Upper lobe of left lung (tissue), 4 donors: Measurements from ENCODE around the gene TIGD4.

ENCODE experiments used
- EP300 ChIP-seq, 4 donors: sonication (generic); formaldehyde crosslinking; IDR thresholded peaks; one replicate each; pipeline ENCODE4 v1.5.1; 2017; ENCODE audit warnings: antibody characterized with exemption in 4 of 4, control low read depth in 2 of 4
- POLR2A ChIP-seq, 4 donors: fragments of 450-650 bp; IDR thresholded peaks; one replicate each; pipeline ENCODE4 v1.5.1; 2016 to 2017; ENCODE audit warnings: antibody characterized with exemption in 4 of 4, mild to moderate bottlenecking in 2 of 4
- POLR2AphosphoS5 ChIP-seq, 2 donors: sonication (generic); formaldehyde crosslinking; IDR thresholded peaks; one replicate each; pipeline ENCODE4 v1.5.1; 2017; ENCODE audit warnings: antibody characterized with exemption in 2 of 2
- TF ChIP-seq, protein P1 (sequence below), 6 experiments: fragments of 450-650 bp in 4 of 6; fragments of 200-600 bp in 2 of 6; sonication (generic) in 2 of 6; IDR thresholded peaks; one replicate each; pipeline ENCODE4 v1.5.1; 2016 to 2019; ENCODE audit warnings: antibody characterized with exemption in 6 of 6

- TF ChIP-seq POLR2A (IDR thresholded peaks at IDR 0.05), result no peak
- TF ChIP-seq, protein P1, sequence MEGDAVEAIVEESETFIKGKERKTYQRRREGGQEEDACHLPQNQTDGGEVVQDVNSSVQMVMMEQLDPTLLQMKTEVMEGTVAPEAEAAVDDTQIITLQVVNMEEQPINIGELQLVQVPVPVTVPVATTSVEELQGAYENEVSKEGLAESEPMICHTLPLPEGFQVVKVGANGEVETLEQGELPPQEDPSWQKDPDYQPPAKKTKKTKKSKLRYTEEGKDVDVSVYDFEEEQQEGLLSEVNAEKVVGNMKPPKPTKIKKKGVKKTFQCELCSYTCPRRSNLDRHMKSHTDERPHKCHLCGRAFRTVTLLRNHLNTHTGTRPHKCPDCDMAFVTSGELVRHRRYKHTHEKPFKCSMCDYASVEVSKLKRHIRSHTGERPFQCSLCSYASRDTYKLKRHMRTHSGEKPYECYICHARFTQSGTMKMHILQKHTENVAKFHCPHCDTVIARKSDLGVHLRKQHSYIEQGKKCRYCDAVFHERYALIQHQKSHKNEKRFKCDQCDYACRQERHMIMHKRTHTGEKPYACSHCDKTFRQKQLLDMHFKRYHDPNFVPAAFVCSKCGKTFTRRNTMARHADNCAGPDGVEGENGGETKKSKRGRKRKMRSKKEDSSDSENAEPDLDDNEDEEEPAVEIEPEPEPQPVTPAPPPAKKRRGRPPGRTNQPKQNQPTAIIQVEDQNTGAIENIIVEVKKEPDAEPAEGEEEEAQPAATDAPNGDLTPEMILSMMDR (IDR thresholded peaks at IDR 0.05), result no peak
- no peak for TF ChIP-seq EP300 (IDR thresholded peaks at IDR 0.05)
- no peak for TF ChIP-seq POLR2AphosphoS5 (IDR thresholded peaks at IDR 0.05)
Observed at GRCh38 chr4:152805818-152806217, 26.3 kb upstream of the TIGD4 start.
